ENCODE results near the gene TJP2. TPM values are rescaled to one million over a fixed set of nuclear protein-coding genes. Genes with fewer than 3 reads are reported as not detected.

The TJP2 gene
- total and polyA plus RNA-seq, 2 of the 4 experiments (the other 2 are of a cell fraction) = 38.3 to 49.3 TPM

DNA sequence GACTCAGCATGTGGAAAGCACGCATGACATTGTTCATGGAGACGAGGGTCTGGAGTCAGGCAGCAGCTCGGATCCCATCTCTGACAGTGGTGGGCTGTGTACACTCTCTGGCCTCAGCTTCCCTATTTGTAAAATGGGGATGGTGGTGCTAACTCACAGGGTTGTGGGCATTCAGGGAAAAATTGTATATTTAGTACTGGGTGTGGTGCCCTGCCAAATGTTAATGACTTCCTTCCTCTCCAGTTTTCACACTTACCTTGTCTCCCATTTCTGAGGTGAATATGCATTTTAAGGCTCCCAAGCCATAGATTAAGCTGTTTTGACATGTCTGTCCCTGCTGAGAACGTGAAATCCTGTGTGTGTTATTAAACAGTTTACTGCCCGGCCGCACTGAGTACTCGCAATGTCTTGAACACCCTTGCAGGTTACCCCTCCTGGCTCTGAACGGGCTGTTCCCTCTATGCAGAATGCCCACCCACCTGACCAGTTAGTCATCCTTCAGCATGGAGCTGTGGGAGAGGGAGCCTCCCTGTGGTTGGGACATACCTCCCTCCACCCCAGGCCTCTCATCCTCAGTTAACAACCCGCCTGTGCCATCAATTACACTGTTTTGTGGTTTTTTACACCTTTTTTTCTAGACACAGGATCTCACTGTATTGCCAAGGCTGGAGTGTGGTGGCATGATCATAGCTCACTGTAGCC is 25.8 kb downstream of the TJP2 start (continued):
- TF ChIP-seq RCOR1 (IDR thresholded peaks at IDR 0.05; ENCODE audit: insufficient replicate concordance, low read length) = no peak

GRCh38 chr9:69202556-69202955 is 28.5 kb downstream of the TJP2 start:
- WGBS, 2 experiments (ENCODE audit: extremely low coverage in 2 of 2, insufficient read length in 1 of 2) = no CpG with 5 or more reads among the region's 4 CpGs
- no peak overlapping the region for H2AK9ac ChIP-seq (replicated peaks; ENCODE audit: low read depth, low read length, poor library complexity)
- H4K5ac ChIP-seq (ENCODE audit: low read depth, low read length) = no peak overlapping the region
- dilution Hi-C loops (cut with HindIII; ENCODE audit: low sequenced_read_pairs, unreplicated experiment) (no loop called here), in situ Hi-C loops (cut with MboI; ENCODE audit: low sequenced_read_pairs) (no loop called here), intact Hi-C loops (cut with micrococcal nuclease) (no loop called here)
- no peak overlapping the region for H3K56ac ChIP-seq (ENCODE audit: extremely low read depth, insufficient read depth, low read length)
- H3K4me3 ChIP-seq (ENCODE audit: insufficient read depth, low read depth, low read length) = no peak overlapping the region
- ATAC-seq (ENCODE audit: low read depth) = no peak
- H4K91ac ChIP-seq (ENCODE audit: insufficient read depth, low read depth, low read length) = no peak overlapping the region
- H3K27ac ChIP-seq (ENCODE audit: insufficient read depth, low read length) = no peak overlapping the region
- H3K27me3 ChIP-seq (ENCODE audit: control insufficient read depth, insufficient read depth, low read length) = no peaks in the 10 kb centered on the region
- peaks cover 28% of the 10 kb centered on the region for H3K9me1 ChIP-seq (ENCODE audit: insufficient read depth, low read length)
- no peak overlapping the region for H4K8ac ChIP-seq (ENCODE audit: low read depth in 2 of 2, low read length in 2 of 2)
- no peak overlapping the region for H2BK120ac ChIP-seq (ENCODE audit: low read depth, low read length)
- H3K79me1 ChIP-seq (ENCODE audit: low read depth in 1 of 2, low read length in 2 of 2) = peaks cover 30 to 74% of the 10 kb centered on the region in 2 experiments
- H3K23ac ChIP-seq (ENCODE audit: low read depth, low read length) = no peak overlapping the region
- H3K18ac ChIP-seq (ENCODE audit: low read depth, low read length) = no peak overlapping the region
- H2BK15ac ChIP-seq (ENCODE audit: low read depth, low read length) = no peak overlapping the region
- peaks cover 19% of the 10 kb centered on the region; the same call in 1 of the 2 replicates for H4K20me1 ChIP-seq (ENCODE audit: insufficient read depth, low read length)
- no peak overlapping the region for H2AK5ac ChIP-seq (ENCODE audit: low read depth, low read length)
- BruUV-seq (replicated peaks) = no TSS peak
- CTCF ChIA-PET = interaction anchor here (0.8 to 2.1 kb wide), 3 partner anchors 9 to 80 kb away, joined by 3 to 5 read pairs (median 3); no protein-coding TSS in a partner anchor
- H2BK20ac ChIP-seq (ENCODE audit: low read depth, low read length) = no peak overlapping the region
- H3K4me2 ChIP-seq (ENCODE audit: low read depth, low read length) = no peak overlapping the region
- H3K9me3 ChIP-seq (ENCODE audit: control insufficient read depth, insufficient read depth, low read length) = no peaks in the 10 kb centered on the region
- H2BK5ac ChIP-seq (ENCODE audit: low read depth, low read length, poor library complexity, severe bottlenecking) = no peak overlapping the region
- H2AFZ ChIP-seq (replicated peaks; ENCODE audit: low read length, poor library complexity) = no peak overlapping the region
- peaks cover 8% of the 10 kb centered on the region for H3K4me1 ChIP-seq (ENCODE audit: control insufficient read depth, insufficient read depth, low read length)
- POLR2A ChIA-PET (ENCODE audit: unreplicated experiment) = no interaction called here
- H3K36me3 ChIP-seq (ENCODE audit: control insufficient read depth, insufficient read depth, low read length) = no peaks in the 10 kb centered on the region
- no peak overlapping the region for H3K9ac ChIP-seq (ENCODE audit: low read depth, low read length)
- no peak overlapping the region for H3K4ac ChIP-seq (ENCODE audit: low read depth, low read length)
- no peak for DNase-seq
- H3K14ac ChIP-seq (replicated peaks; ENCODE audit: low read depth, low read length) = no peak overlapping the region
- TF ChIP-seq MAZ (IDR thresholded peaks at IDR 0.05; ENCODE audit: borderline replicate concordance, low read depth, low read length) (no peak), RCOR1 (IDR thresholded peaks at IDR 0.05; ENCODE audit: insufficient replicate concordance, low read length) (no peak), BHLHE40 (IDR thresholded peaks at IDR 0.05; ENCODE audit: low read depth, low read length) (no peak), RAD21 (IDR thresholded peaks at IDR 0.05; ENCODE audit: low read length) (no peak), SMC3 (IDR thresholded peaks at IDR 0.05; ENCODE audit: low read depth, low read length) (no peak), CTCF (conservative IDR thresholded peaks at IDR 0.05; ENCODE audit: low read depth, low read length) (no peak), NFE2L2 (IDR thresholded peaks at IDR 0.05; ENCODE audit: low read depth, low read length) (no peak), CEBPB (IDR thresholded peaks at IDR 0.05; ENCODE audit: low read depth, low read length) (no peak), RFX5 (IDR thresholded peaks at IDR 0.05; ENCODE audit: low read depth, low read length) (no peak), CHD1 (IDR thresholded peaks at IDR 0.05; ENCODE audit: low read depth, low read length) (no peak)
- TF ChIP-seq, protein P1, sequence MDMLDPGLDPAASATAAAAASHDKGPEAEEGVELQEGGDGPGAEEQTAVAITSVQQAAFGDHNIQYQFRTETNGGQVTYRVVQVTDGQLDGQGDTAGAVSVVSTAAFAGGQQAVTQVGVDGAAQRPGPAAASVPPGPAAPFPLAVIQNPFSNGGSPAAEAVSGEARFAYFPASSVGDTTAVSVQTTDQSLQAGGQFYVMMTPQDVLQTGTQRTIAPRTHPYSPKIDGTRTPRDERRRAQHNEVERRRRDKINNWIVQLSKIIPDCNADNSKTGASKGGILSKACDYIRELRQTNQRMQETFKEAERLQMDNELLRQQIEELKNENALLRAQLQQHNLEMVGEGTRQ (IDR thresholded peaks at IDR 0.05; ENCODE audit: low read depth, low read length) = no peak
- TF ChIP-seq, protein P2, sequence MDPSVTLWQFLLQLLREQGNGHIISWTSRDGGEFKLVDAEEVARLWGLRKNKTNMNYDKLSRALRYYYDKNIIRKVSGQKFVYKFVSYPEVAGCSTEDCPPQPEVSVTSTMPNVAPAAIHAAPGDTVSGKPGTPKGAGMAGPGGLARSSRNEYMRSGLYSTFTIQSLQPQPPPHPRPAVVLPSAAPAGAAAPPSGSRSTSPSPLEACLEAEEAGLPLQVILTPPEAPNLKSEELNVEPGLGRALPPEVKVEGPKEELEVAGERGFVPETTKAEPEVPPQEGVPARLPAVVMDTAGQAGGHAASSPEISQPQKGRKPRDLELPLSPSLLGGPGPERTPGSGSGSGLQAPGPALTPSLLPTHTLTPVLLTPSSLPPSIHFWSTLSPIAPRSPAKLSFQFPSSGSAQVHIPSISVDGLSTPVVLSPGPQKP (IDR thresholded peaks at IDR 0.05; ENCODE audit: borderline replicate concordance, low read depth, low read length) = no peak
